Brain microvascular endothelial cell (primary cell): ENCODE results near the gene ENOX1.

Experiments
- DNase-seq: peaks from one replicate; pipeline ENCODE4 v3.0.0-alpha.2; 2020
- H3K27ac ChIP-seq: fragments of 250-450 bp; sonication (Bioruptor Pico); 2 replicates; pipeline ENCODE4 v1.5.1; 2020; ENCODE audit warnings: mild to moderate bottlenecking, moderate library complexity
- H3K27me3 ChIP-seq: fragments of 250-450 bp; sonication (Bioruptor Pico); replicated peaks from 2 replicates; pipeline ENCODE4 v1.5.1; 2020; ENCODE audit warnings: mild to moderate bottlenecking
- H3K36me3 ChIP-seq: fragments of 250-450 bp; sonication (Bioruptor Pico); replicated peaks from 2 replicates; pipeline ENCODE4 v1.5.1; 2020; ENCODE audit warnings: mild to moderate bottlenecking
- H3K4me3 ChIP-seq: 2 replicates; pipeline ENCODE4 v1.5.1; 2011; ENCODE audit warnings: low read depth, mild to moderate bottlenecking, control low read depth, low read length, moderate library complexity
- CTCF ChIP-seq: IDR thresholded peaks from 2 replicates; pipeline ENCODE4 v1.5.1; 2011; ENCODE audit warnings: low read depth, mild to moderate bottlenecking, moderate library complexity, low read length, control low read depth, inconsistent platforms; ENCODE audit errors: missing control alignments
- in situ Hi-C: cut with HindIII; loops from 2 replicates; pipeline ENCODE4 v1.10.0; 2017; ENCODE audit warnings: low sequenced_read_pairs, low pct_ligation_motif_present

The ENOX1 gene

GRCh38 chr13:43464578-43465264, 322.1 kb downstream of the ENOX1 start:
- TF ChIP-seq CTCF, result no peak
- no peaks in the 10 kb centered on the region for H3K27me3 ChIP-seq
- in situ Hi-C loops, result no loop called here
- no peak overlapping the region for H3K4me3 ChIP-seq
- no peaks in the 10 kb centered on the region for H3K36me3 ChIP-seq
- DNase-seq, result no peak
- no peak overlapping the region for H3K27ac ChIP-seq

- Histone ChIP-seq H3K36me3 (no peaks in the 10 kb centered on the region), H3K27ac (no peak overlapping the region), H3K27me3 (no peaks in the 10 kb centered on the region), H3K4me3 (no peak overlapping the region)
- in situ Hi-C loops, result no loop called here
- no peak for DNase-seq
- no peak for TF ChIP-seq CTCF
Observed at GRCh38 chr13:43448605-43449336, 338.0 kb downstream of the ENOX1 start.

- no peaks in the 10 kb centered on the region for H3K27me3 ChIP-seq
- TF ChIP-seq CTCF, result no peak
- H3K4me3 ChIP-seq, result no peak overlapping the region
- no peak for DNase-seq
- H3K27ac ChIP-seq, result no peak overlapping the region
- in situ Hi-C loops, result no loop called here
- no peaks in the 10 kb centered on the region for H3K36me3 ChIP-seq
Observed at GRCh38 chr13:43446126-43446525, 340.6 kb downstream of the ENOX1 start.

GRCh38 chr13:43445668-43446067, 341.1 kb downstream of the ENOX1 start:
- in situ Hi-C loops, result no loop called here
- Histone ChIP-seq H3K27ac (no peak overlapping the region), H3K36me3 (no peaks in the 10 kb centered on the region), H3K4me3 (no peak overlapping the region), H3K27me3 (no peaks in the 10 kb centered on the region)
- DNase-seq, result no peak
- no peak for TF ChIP-seq CTCF

GRCh38 chr13:43444081-43444480, 342.7 kb downstream of the ENOX1 start:
- no peaks in the 10 kb centered on the region for H3K27me3 ChIP-seq
- no peaks in the 10 kb centered on the region for H3K36me3 ChIP-seq
- TF ChIP-seq CTCF, result no peak
- no peak overlapping the region for H3K27ac ChIP-seq
- DNase-seq, result no peak
- H3K4me3 ChIP-seq, result no peak overlapping the region
- in situ Hi-C loops, result no loop called here
